AML-193 (cell line): Measurements from ENCODE around the gene PRKX.
"Not testable (repeated sequence)": the region's sequence is repeated elsewhere in the genome, so short reads cannot be mapped to it uniquely, and the experiment has no call there.

Experiments used
- DNase-seq, 2 experiments: peaks; one replicate each; lab custom pipeline; 2025; lab: John Stamatoyannopoulos, UW

The PRKX gene

GRCh38 chrX:3653111-3653510 lies 60.3 kb downstream of the PRKX start:
- no peak for DNase-seq

GRCh38 chrX:3651277-3651676 lies 62.2 kb downstream of the PRKX start:
- DNase-seq = peak; percentile 1 to 6

GRCh38 chrX:3648084-3648483 lies 65.4 kb downstream of the PRKX start:
- no peak for DNase-seq

- DNase-seq = not testable (repeated sequence)
Measured at GRCh38 chrX:3639858-3640631, 73.4 kb downstream of the PRKX start.

- DNase-seq = no peak
Measured at GRCh38 chrX:3639236-3639635, 74.2 kb downstream of the PRKX start.

GRCh38 chrX:3638280-3638873 lies 75.1 kb downstream of the PRKX start:
- DNase-seq = peak; percentile 13 to 17

GRCh38 chrX:3636803-3637202 lies 76.6 kb downstream of the PRKX start:
- DNase-seq = no peak

- DNase-seq = no peak
Measured at GRCh38 chrX:3631196-3631595, 82.3 kb downstream of the PRKX start.

- DNase-seq = no peak
Measured at GRCh38 chrX:3627594-3627993, 85.9 kb downstream of the PRKX start.

GRCh38 chrX:3621414-3621813 lies 92.0 kb downstream of the PRKX start:
- DNase-seq = no peak

GRCh38 chrX:3611744-3612143 lies 101.7 kb downstream of the PRKX start:
- not testable (repeated sequence) for DNase-seq

- DNase-seq = no peak
Measured at GRCh38 chrX:3609810-3610209, 103.6 kb downstream of the PRKX start.

- no peak for DNase-seq
Measured at GRCh38 chrX:3603026-3603661, 110.3 kb downstream of the PRKX start.

- no peak for DNase-seq
Measured at GRCh38 chrX:3599802-3600430, 113.5 kb downstream of the PRKX start.

GRCh38 chrX:3598709-3599108 lies 114.7 kb downstream of the PRKX start:
- no peak for DNase-seq

GRCh38 chrX:3598046-3598605 lies 115.3 kb downstream of the PRKX start:
- DNase-seq = no peak

- no peak for DNase-seq
Measured at GRCh38 chrX:3592184-3592583, 121.3 kb downstream of the PRKX start.

GRCh38 chrX:3589474-3589873 lies 124.0 kb downstream of the PRKX start:
- DNase-seq = no peak

GRCh38 chrX:3585719-3586118 lies 127.7 kb downstream of the PRKX start:
- no peak for DNase-seq

- no peak for DNase-seq
Measured at GRCh38 chrX:3584415-3584996, 128.9 kb downstream of the PRKX start.

- DNase-seq = no peak
Measured at GRCh38 chrX:3582451-3582850, 131.0 kb downstream of the PRKX start.

- DNase-seq = no peak
Measured at GRCh38 chrX:3581609-3582108, 131.8 kb downstream of the PRKX start.
